HG02970 (cell line): ENCODE measurements around the gene PPP1R3C.

Experiments
- ATAC-seq: cut with Tn5 transposase; IDR thresholded peaks from one replicate; pipeline ENCODE4 v1.9.1; 2021; ENCODE audit warnings: mild to moderate bottlenecking, moderate library complexity, moderate number of reproducible peaks; ENCODE audit not compliant: unreplicated experiment, low FRiP score

PPP1R3C gene

GRCh38 chr10:91602868-91603568 lies 29.9 kb downstream of the PPP1R3C start:
- ATAC-seq: no peak

- no peak for ATAC-seq
Observed at GRCh38 chr10:91602449-91602848, 30.4 kb downstream of the PPP1R3C start.

- no peak for ATAC-seq
Observed at GRCh38 chr10:91601212-91601611, 31.7 kb downstream of the PPP1R3C start.

- ATAC-seq: no peak
Observed at GRCh38 chr10:91598211-91598977, 34.5 kb downstream of the PPP1R3C start.

DNA sequence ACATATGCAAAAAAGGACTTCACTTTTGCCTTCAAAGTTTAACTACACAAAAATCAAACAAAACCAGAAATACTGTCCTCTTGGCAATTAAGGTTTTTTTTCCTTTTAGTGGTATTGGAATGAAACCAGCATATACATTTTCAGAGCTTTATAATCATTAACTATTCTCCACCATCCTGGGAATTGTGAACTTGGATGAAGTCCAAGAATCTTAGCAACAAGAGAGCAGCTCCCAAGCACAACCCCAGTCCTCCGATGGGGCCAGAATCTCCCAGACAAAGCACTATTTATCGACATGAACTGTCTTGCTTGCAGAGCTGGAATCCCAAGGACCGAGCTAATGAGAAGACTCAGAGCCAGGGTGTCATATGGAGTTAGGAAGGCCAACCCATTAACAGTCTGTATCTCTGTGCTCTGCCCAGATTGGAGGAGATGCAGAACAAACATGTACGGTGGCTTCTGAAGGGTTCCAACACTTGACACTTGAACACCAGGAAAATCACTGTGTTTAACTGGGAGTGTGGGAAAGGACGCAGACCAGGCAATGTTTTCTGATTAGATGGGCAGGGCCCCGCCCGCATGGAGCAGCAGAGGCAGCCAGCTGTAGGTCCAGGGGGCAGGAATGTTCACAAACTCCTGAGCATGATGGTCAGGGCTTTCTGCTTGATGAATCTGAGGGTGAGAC lies 35.5 kb downstream of the PPP1R3C start:
- ATAC-seq: no peak

DNA sequence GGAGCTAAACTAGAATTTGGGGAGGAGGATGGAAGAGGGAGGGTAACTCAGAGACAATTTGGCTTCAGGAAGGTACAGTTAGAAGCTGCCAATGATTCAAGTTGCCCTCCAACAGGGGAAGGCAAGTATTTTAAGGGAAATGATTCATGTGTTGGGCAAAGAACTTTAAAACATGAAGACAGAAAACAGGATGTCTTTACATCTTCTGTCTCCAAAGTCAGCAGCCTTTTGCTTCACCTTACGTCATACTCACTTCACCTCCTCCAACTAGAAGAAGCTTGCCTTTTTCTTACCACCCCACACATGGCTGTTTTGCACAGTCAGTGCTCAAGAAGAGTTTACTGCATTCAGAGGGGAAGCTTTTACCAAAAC lies 36.1 kb downstream of the PPP1R3C start:
- ATAC-seq: no peak

DNA sequence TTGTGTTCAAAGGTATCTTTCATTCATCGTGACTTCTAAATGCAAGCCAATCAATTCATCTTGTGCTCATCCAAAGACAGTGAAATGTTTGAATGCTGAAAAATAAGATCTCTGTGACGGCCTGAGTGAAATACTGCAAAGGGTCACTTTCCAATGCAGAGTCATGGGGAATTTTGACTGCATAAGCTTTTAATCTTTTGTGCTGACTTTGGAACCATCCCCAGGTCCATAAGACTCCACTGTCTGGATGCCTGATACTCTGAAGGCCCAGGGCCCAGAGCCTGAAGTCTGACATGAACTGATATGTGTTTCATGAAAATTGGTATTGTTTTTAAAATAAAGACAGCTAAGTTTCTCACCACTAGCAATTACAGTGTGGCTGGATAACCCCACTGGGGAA lies 39.0 kb downstream of the PPP1R3C start:
- no peak for ATAC-seq

- ATAC-seq: no peak
Observed at GRCh38 chr10:91593366-91593765, 39.5 kb downstream of the PPP1R3C start.

DNA sequence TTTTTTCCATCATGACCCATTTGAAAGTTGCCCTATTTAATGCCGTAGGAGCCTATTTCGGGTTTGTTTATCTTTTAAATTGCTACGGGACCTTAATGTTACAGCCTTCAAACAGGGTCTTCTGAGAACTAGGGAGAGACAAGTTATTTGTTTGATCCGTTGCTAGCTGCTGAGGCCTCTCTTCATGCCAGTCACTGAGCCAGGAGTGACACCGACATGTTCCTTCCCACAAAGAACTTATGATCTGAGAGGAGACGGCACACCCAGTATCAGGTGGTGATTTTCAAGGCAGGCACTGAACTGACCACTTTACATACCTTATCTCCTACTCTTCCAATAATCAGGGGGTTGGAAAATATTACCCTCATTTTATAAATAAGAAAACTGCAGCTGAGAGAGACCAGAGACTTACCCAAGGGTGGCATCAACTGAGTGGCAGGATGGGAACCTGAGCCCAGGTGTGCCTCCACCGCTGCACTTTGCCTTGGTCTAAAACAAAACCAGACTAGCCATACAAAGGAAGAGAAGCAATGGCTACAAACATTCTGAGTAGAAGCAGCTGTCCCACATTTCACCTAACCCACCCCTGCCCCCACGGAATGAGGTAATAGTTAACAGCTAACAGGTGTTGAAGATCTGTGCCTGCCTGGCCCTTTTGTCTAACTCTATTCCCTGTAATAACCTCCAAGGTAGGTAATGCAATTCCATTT lies 40.5 kb downstream of the PPP1R3C start:
- no peak for ATAC-seq

DNA sequence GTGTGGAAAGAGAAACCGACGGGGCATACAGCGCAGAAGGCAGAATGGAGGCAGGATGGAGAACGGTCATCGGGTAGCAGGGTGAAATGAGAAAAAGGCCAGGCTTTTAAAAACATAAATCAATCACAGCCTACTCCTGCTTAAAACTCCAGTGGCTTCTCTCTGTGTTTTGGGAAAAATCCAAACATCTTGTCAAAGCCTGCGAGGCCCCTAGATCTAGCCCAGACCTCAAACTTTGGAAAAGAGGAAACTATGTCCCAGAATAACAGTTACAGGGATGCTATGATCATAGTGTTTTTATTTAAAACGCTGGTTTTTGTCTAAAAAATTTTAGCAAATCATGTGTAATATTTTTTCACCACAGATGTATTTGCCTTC lies 41.1 kb downstream of the PPP1R3C start:
- no peak for ATAC-seq

- ATAC-seq: no peak
Observed at GRCh38 chr10:91590904-91591796, 41.7 kb downstream of the PPP1R3C start.

GRCh38 chr10:91590142-91590903 lies 42.5 kb downstream of the PPP1R3C start:
- no peak for ATAC-seq

DNA sequence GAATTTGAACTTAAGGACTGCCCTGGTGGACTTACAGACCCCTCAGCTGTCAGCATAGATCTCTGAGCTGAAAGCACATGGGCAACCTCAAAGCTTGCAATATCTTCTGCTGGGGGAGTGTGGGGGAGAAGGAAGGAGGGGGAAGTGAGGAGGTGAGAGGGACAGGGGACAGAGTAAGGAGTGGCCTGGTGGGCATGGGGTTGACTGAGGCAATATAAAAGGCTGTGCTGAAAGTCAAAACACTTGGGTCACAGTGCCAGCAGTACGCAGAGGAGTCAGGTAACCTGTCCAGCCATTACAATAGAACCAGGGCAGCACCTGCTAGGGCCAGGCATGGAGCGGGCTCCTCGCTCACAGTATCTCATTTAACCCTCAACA lies 43.2 kb downstream of the PPP1R3C start:
- no peak for ATAC-seq

GRCh38 chr10:91589015-91589657 lies 43.7 kb downstream of the PPP1R3C start:
- no peak for ATAC-seq

- no peak for ATAC-seq
Observed at GRCh38 chr10:91587710-91588638, 44.9 kb downstream of the PPP1R3C start.

DNA sequence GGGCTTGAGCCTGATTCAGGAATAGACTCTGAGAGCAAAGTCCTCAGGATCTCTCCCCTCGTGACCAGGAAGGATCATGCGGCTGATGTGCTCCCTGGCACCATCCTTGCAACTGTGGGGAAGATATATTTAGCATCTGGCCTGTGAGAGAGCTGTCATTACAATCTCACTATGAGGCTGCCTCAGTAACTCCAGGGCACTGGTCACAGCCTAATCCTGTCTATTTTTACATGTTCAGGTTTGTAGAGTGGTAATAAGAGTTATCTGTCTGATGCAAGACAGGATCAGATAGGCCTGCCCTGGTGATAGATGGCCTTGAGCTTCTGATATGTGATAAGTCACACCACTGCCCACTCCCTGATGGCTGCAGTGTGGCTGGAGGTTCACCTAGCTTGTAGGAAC lies 50.7 kb downstream of the PPP1R3C start:
- ATAC-seq: no peak

- no peak for ATAC-seq
Observed at GRCh38 chr10:91579329-91579985, 53.4 kb downstream of the PPP1R3C start.
